ENCODE measurements around the gene TRIOBP. TPM values are rescaled to one million over a fixed set of nuclear protein-coding genes. Genes with fewer than 3 reads are reported as not detected.

Gene TRIOBP
- total RNA-seq, 1 donor from 2014 or later = 40.6 TPM

DNA sequence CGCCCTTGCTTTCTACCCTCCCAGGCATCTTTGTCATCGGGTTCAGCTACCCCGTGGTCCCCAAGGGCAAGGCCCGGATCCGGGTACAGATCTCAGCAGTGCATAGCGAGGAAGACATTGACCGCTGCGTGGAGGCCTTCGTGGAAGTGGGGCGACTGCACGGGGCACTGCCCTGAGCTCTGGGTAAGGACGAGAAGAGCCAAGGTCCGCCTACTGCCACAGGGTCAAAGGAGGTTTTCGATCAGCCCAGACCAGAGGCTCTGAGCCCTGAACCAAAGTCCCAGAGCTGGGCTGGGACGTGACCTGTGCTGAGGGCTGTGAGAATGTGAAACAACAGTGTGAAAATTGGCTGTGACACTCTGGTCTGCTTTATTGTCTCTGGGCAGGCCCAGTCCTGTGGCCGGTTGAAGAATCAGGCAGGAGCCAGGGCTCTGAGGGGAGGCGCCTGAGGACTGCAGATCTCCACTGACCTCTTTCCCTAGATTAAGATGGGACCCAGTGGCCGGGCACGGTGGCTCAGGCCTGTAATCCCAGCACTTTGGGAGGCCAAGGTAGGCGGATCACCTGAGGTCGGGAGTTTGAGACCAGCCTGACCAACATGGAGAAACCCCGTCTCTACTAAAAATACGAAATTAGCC, 119.8 kb downstream of the TRIOBP start:
- FAIRE-seq (no peak), DNase-seq (ENCODE audit: low read depth) (no peak)
- Histone ChIP-seq H3K4me1 (ENCODE audit: insufficient read depth, low read length) (peaks cover 18% of the 10 kb centered on the region), H3K4me3 (ENCODE audit: insufficient read depth, low read depth, low read length) (no peak overlapping the region), H2AFZ (ENCODE audit: low read depth, low read length) (no peak overlapping the region), H3K27ac (ENCODE audit: low read depth, low read length) (no peak overlapping the region), H3K9me3 (ENCODE audit: insufficient read depth, low read depth, low read length) (no peaks in the 10 kb centered on the region), H4K20me1 (ENCODE audit: insufficient read depth, low read length) (no peaks in the 10 kb centered on the region), H3K27me3 (ENCODE audit: insufficient read depth, low read length) (peaks cover 7% of the 10 kb centered on the region), H3K4me2 (ENCODE audit: low read length) (no peak overlapping the region), H3K36me3 (ENCODE audit: insufficient read depth, low read length) (no peaks in the 10 kb centered on the region), H3K9ac (ENCODE audit: low read length) (no peak overlapping the region), H3K79me2 (ENCODE audit: insufficient read depth, low read length) (no peaks in the 10 kb centered on the region)
- no peak overlapping the region for H3K4me3 Mint-ChIP-seq (ENCODE audit: unreplicated experiment)
- TF ChIP-seq, protein P1, sequence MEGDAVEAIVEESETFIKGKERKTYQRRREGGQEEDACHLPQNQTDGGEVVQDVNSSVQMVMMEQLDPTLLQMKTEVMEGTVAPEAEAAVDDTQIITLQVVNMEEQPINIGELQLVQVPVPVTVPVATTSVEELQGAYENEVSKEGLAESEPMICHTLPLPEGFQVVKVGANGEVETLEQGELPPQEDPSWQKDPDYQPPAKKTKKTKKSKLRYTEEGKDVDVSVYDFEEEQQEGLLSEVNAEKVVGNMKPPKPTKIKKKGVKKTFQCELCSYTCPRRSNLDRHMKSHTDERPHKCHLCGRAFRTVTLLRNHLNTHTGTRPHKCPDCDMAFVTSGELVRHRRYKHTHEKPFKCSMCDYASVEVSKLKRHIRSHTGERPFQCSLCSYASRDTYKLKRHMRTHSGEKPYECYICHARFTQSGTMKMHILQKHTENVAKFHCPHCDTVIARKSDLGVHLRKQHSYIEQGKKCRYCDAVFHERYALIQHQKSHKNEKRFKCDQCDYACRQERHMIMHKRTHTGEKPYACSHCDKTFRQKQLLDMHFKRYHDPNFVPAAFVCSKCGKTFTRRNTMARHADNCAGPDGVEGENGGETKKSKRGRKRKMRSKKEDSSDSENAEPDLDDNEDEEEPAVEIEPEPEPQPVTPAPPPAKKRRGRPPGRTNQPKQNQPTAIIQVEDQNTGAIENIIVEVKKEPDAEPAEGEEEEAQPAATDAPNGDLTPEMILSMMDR (IDR thresholded peaks at IDR 0.05; ENCODE audit: insufficient read depth, low read depth, low read length) = no peak
- no peak for TF ChIP-seq EZH2 (IDR thresholded peaks at IDR 0.05; ENCODE audit: insufficient read depth, low read length)
- peaks cover 2% of the 10 kb centered on the region for H3K4me1 Mint-ChIP-seq (ENCODE audit: low read depth, unreplicated experiment)
- H3K36me3 Mint-ChIP-seq (ENCODE audit: low read depth, unreplicated experiment) = peaks cover 9% of the 10 kb centered on the region
- H3K9me3 Mint-ChIP-seq (ENCODE audit: unreplicated experiment) = no peaks in the 10 kb centered on the region
- H3K27ac Mint-ChIP-seq (ENCODE audit: unreplicated experiment) = no peak overlapping the region
- H3K27me3 Mint-ChIP-seq (ENCODE audit: low read depth, unreplicated experiment) = peaks cover 14% of the 10 kb centered on the region

DNA sequence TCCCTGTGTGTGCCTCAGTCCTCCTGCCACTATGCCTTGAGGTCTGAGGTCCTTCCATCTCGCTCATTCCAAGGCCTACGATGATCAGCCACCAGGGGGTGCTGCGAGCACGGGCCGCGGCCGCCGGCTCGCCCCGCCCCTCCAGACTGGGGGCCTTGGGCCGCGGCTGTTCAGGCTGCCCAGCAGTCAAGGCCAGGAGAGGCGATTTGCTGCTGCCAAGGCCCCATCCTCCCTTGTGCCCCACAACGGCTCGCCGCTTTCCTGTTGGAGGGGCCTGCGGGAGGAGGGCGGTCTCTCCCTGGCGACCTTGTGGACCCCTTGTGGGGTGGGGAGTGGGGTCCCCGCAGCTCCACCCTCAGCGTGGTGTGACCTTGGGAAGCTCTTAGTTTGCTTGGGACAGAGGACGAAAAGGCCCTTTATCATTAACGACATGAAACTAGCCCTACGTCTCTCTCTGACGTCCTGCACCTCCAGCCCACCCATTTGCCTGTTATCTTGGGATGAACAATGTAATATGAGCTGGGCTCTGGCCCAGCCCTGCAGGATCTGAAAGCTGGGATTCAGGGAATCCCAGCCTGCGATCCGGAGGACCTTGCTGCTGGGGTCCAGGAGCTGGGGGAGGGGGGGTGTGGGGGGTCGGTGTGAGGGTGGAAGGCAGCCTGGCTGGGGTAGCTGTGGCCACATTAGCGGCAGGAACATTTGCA, 121.0 kb downstream of the TRIOBP start:
- no peaks in the 10 kb centered on the region for H3K79me2 ChIP-seq (ENCODE audit: insufficient read depth, low read length)
- no peaks in the 10 kb centered on the region for H3K36me3 ChIP-seq (ENCODE audit: insufficient read depth, low read length)
- H2AFZ ChIP-seq (ENCODE audit: low read depth, low read length) = peak overlapping the region; percentile 90
- peaks cover 18% of the 10 kb centered on the region for H3K4me1 ChIP-seq (ENCODE audit: insufficient read depth, low read length)
- H3K4me3 Mint-ChIP-seq (ENCODE audit: unreplicated experiment) = peak overlapping the region; percentile 20
- peak overlapping the region; percentile 76 for H3K9ac ChIP-seq (ENCODE audit: low read length)
- peak; percentile 9 for FAIRE-seq
- no peaks in the 10 kb centered on the region for H4K20me1 ChIP-seq (ENCODE audit: insufficient read depth, low read length)
- peak overlapping the region; percentile 62 for H3K27ac Mint-ChIP-seq (ENCODE audit: unreplicated experiment)
- H3K36me3 Mint-ChIP-seq (ENCODE audit: low read depth, unreplicated experiment) = peaks cover 5% of the 10 kb centered on the region
- no peaks in the 10 kb centered on the region for H3K9me3 Mint-ChIP-seq (ENCODE audit: unreplicated experiment)
- H3K27me3 ChIP-seq (ENCODE audit: insufficient read depth, low read length) = peaks cover 10% of the 10 kb centered on the region
- peaks cover 2% of the 10 kb centered on the region for H3K4me1 Mint-ChIP-seq (ENCODE audit: low read depth, unreplicated experiment)
- peak overlapping the region; percentile 51 for H3K4me3 ChIP-seq (ENCODE audit: insufficient read depth, low read depth, low read length)
- DNase-seq (ENCODE audit: low read depth) = peak; percentile 69
- H3K4me2 ChIP-seq (ENCODE audit: low read length) = peak overlapping the region; percentile 85
- peaks cover 24% of the 10 kb centered on the region for H3K27me3 Mint-ChIP-seq (ENCODE audit: low read depth, unreplicated experiment)
- peak overlapping the region; percentile 68 for H3K27ac ChIP-seq (ENCODE audit: low read depth, low read length)
- H3K9me3 ChIP-seq (ENCODE audit: insufficient read depth, low read depth, low read length) = no peaks in the 10 kb centered on the region
- no peak for TF ChIP-seq EZH2 (IDR thresholded peaks at IDR 0.05; ENCODE audit: insufficient read depth, low read length)
- TF ChIP-seq, protein P1 (IDR thresholded peaks at IDR 0.05; ENCODE audit: insufficient read depth, low read depth, low read length) = peak; percentile 76

Measured in astrocyte (in vitro differentiated cells and primary cell).